ENCODE measurements around the gene PSMC1. TPM values are rescaled to one million over a fixed set of nuclear protein-coding genes. Genes with fewer than 3 reads are reported as not detected.
"Not testable (repeated sequence)": the region's sequence is repeated elsewhere in the genome, so short reads cannot be mapped to it uniquely, and the experiment has no call there.

The PSMC1 gene
- total RNA-seq, 1 experiment from 2014 or later: 107 TPM

- CTCF ChIA-PET: interaction anchor here (0.6 to 8.0 kb wide), 44 partner anchors 8 to 1126 kb away, joined by 3 to 291 read pairs (median 4); partner anchors contain the start of gene PSMC1
Measured at GRCh38 chr14:90235179-90235976, 21.0 kb upstream of the PSMC1 start.

DNA sequence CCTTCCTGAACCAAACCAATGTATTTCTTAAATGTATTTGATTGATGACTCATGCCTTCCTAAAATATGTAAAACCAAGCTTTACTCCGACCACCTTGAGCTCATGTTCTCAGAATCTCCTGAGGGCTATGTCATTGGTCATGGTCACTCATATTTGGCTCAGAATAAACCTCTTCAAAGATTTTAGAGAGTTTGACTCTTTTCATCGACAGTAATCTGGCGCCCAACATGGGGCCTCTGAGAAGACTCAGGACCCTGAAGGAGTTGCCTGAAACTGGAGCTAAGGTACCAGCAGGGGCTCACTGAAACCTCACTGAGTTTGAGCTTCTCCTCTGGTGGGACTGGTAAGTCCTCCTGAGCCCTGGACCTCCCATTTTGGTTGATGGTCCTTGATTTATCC lies 17.2 kb upstream of the PSMC1 start:
- no TSS peak for BruUV-seq (replicated peaks)
- ChIA-PET POLR2A (no interaction called here), CTCF (interaction anchor here (0.6 to 8.0 kb wide), 2 partner anchors 265 to 550 kb away, joined by 3 to 291 read pairs; no protein-coding TSS in a partner anchor)
- Mint-ChIP-seq H3K27me3 (ENCODE audit: insufficient read depth, unreplicated experiment) (no peaks in the 10 kb centered on the region), H3K36me3 (ENCODE audit: insufficient read depth, unreplicated experiment) (no peaks in the 10 kb centered on the region), H3K27ac (ENCODE audit: low read depth, unreplicated experiment) (no peak overlapping the region), H3K4me3 (ENCODE audit: unreplicated experiment) (no peak overlapping the region), H3K4me1 (ENCODE audit: insufficient read depth, unreplicated experiment) (no peaks in the 10 kb centered on the region), H3K9me3 (ENCODE audit: unreplicated experiment) (peaks cover 17% of the 10 kb centered on the region)
- peak; percentile 5 for DNase-seq (ENCODE audit: unreplicated experiment)
- intact Hi-C loops (cut with micrococcal nuclease): loop anchor here (10.0 kb wide), 1 partner anchor 124 kb away; no protein-coding TSS in a partner anchor
- TF ChIP-seq, protein P1, sequence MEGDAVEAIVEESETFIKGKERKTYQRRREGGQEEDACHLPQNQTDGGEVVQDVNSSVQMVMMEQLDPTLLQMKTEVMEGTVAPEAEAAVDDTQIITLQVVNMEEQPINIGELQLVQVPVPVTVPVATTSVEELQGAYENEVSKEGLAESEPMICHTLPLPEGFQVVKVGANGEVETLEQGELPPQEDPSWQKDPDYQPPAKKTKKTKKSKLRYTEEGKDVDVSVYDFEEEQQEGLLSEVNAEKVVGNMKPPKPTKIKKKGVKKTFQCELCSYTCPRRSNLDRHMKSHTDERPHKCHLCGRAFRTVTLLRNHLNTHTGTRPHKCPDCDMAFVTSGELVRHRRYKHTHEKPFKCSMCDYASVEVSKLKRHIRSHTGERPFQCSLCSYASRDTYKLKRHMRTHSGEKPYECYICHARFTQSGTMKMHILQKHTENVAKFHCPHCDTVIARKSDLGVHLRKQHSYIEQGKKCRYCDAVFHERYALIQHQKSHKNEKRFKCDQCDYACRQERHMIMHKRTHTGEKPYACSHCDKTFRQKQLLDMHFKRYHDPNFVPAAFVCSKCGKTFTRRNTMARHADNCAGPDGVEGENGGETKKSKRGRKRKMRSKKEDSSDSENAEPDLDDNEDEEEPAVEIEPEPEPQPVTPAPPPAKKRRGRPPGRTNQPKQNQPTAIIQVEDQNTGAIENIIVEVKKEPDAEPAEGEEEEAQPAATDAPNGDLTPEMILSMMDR (IDR thresholded peaks at IDR 0.05; ENCODE audit: unreplicated experiment): no peak

More at GRCh38 chr14:90235179-90235976, 21.0 kb upstream of the PSMC1 start:
- POLR2A ChIA-PET: interaction anchor here (0.7 to 2.1 kb wide), 3 partner anchors 226 to 1072 kb away, joined by 3 to 8 read pairs (median 3); no protein-coding TSS in a partner anchor
- no TSS peak for BruUV-seq (replicated peaks)
- intact Hi-C loops (cut with micrococcal nuclease): loop anchor here (1.0 to 10.0 kb wide), 4 partner anchors 121 to 296 kb away; no protein-coding TSS in a partner anchor
- H3K36me3 Mint-ChIP-seq (ENCODE audit: insufficient read depth, unreplicated experiment): no peaks in the 10 kb centered on the region
- TF ChIP-seq, protein P1 (IDR thresholded peaks at IDR 0.05; ENCODE audit: unreplicated experiment): peak; percentile 95
- peaks cover 10% of the 10 kb centered on the region for H3K9me3 Mint-ChIP-seq (ENCODE audit: unreplicated experiment)
- H3K4me1 Mint-ChIP-seq (ENCODE audit: insufficient read depth, unreplicated experiment): no peaks in the 10 kb centered on the region
- no peak overlapping the region for H3K27ac Mint-ChIP-seq (ENCODE audit: low read depth, unreplicated experiment)
- DNase-seq (ENCODE audit: unreplicated experiment): peak; percentile 69
- no peaks in the 10 kb centered on the region for H3K27me3 Mint-ChIP-seq (ENCODE audit: insufficient read depth, unreplicated experiment)
- no peak overlapping the region for H3K4me3 Mint-ChIP-seq (ENCODE audit: unreplicated experiment)

DNA sequence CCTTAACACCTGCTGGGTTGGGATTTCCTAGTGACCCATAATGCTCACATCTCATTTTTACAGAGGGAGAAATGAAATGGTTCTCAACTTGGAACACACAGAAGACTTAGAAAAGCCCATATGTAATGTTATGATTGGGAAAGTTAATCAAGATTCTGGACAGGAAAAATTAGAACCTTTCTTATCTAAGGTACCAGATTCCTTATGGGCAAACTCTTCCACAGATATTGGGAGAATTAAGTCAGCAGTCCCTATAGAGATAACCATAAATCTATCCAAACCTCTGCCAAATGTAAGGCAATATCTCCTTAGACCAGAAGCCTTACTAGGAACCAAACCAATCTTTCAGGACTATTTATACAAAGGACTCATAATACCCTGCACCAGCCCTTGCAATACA lies 13.9 kb upstream of the PSMC1 start:
- Mint-ChIP-seq H3K27ac (ENCODE audit: low read depth, unreplicated experiment) (no peak overlapping the region), H3K4me3 (ENCODE audit: unreplicated experiment) (no peak overlapping the region), H3K4me1 (ENCODE audit: insufficient read depth, unreplicated experiment) (no peaks in the 10 kb centered on the region), H3K27me3 (ENCODE audit: insufficient read depth, unreplicated experiment) (no peaks in the 10 kb centered on the region), H3K9me3 (ENCODE audit: unreplicated experiment) (peaks cover 13% of the 10 kb centered on the region), H3K36me3 (ENCODE audit: insufficient read depth, unreplicated experiment) (no peaks in the 10 kb centered on the region)
- intact Hi-C loops (cut with micrococcal nuclease): no loop called here
- BruUV-seq (replicated peaks): no TSS peak
- ChIA-PET POLR2A (no interaction called here), CTCF (no interaction called here)
- TF ChIP-seq, protein P1 (IDR thresholded peaks at IDR 0.05; ENCODE audit: unreplicated experiment): no peak
- no peak for DNase-seq (ENCODE audit: unreplicated experiment)

DNA sequence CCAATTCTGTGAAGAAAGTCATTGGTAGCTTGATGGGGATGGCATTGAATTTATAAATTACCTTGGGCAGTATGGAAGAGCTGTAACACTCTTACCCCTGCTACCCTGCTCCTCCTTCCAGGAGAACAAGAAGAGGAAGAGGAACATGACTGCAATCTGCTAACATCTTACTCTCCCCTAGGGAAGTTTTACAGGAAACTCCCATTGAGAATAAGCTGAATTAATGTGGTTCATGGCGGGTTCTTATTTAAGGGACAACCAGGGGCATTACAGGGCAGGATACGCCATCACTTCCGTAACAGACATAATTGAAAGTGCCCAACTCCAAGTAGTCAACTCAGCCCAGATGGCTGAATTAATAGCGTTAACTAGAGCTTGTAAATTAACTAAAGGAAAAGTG lies 9.4 kb upstream of the PSMC1 start:
- H3K27me3 Mint-ChIP-seq (ENCODE audit: insufficient read depth, unreplicated experiment): no peaks in the 10 kb centered on the region
- no peaks in the 10 kb centered on the region for H3K9me3 Mint-ChIP-seq (ENCODE audit: unreplicated experiment)
- no peaks in the 10 kb centered on the region for H3K36me3 Mint-ChIP-seq (ENCODE audit: insufficient read depth, unreplicated experiment)
- no TSS peak for BruUV-seq (replicated peaks)
- TF ChIP-seq, protein P1 (IDR thresholded peaks at IDR 0.05; ENCODE audit: unreplicated experiment): no peak
- H3K4me1 Mint-ChIP-seq (ENCODE audit: insufficient read depth, unreplicated experiment): no peaks in the 10 kb centered on the region
- H3K4me3 Mint-ChIP-seq (ENCODE audit: unreplicated experiment): no peak overlapping the region
- no peak for DNase-seq (ENCODE audit: unreplicated experiment)
- intact Hi-C loops (cut with micrococcal nuclease): no loop called here
- ChIA-PET POLR2A (interaction anchor here (0.6 kb wide), 1 partner anchor 1658 kb away, joined by 4 read pairs; no protein-coding TSS in a partner anchor), CTCF (interaction anchor here (0.6 to 1.7 kb wide), 3 partner anchors 11 to 170 kb away, joined by 3 to 6 read pairs (median 4); no protein-coding TSS in a partner anchor)
- no peak overlapping the region for H3K27ac Mint-ChIP-seq (ENCODE audit: low read depth, unreplicated experiment)

- H3K27ac Mint-ChIP-seq (ENCODE audit: low read depth, unreplicated experiment); DNase-seq (ENCODE audit: unreplicated experiment); H3K9me3 Mint-ChIP-seq (ENCODE audit: unreplicated experiment); H3K36me3 Mint-ChIP-seq (ENCODE audit: insufficient read depth, unreplicated experiment); POLR2A ChIA-PET; H3K4me1 Mint-ChIP-seq (ENCODE audit: insufficient read depth, unreplicated experiment); H3K27me3 Mint-ChIP-seq (ENCODE audit: insufficient read depth, unreplicated experiment); BruUV-seq (replicated peaks); intact Hi-C loops (cut with micrococcal nuclease); H3K4me3 Mint-ChIP-seq (ENCODE audit: unreplicated experiment): not testable (repeated sequence)
- CTCF ChIA-PET: interaction anchor here (1.6 to 1.7 kb wide), 2 partner anchors 12 to 13 kb away, joined by 4 to 6 read pairs; no protein-coding TSS in a partner anchor
Measured at GRCh38 chr14:90247441-90247840, 8.9 kb upstream of the PSMC1 start.
